ENCODE data around the gene SORL1.

SORL1 gene

DNA sequence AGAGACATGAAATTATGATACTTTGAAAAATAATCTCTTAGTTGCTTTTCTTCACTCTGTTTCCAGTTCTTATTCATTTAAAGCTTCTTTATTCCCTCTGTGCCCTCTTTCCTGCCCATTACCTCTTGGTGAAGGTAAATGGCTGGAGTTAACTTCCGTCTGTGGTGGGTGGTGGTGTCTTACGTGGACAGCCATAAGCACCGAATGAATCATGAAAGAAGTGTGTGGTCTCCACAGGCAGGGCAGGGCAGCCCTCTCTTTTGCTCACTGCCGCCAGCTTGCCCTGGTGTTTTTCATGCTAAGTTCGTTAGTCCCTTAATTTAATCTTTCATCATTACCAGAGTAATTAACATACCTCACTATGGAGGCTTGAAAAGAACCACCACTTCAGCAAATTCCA, 99.3 kb downstream of the SORL1 start:
- Histone ChIP-seq H3K4me1 (ENCODE audit: control insufficient read depth in 1 of 2, insufficient read depth in 2 of 2, low read length in 2 of 2) (no peaks in the 10 kb centered on the region), H3K36me3 (ENCODE audit: control insufficient read depth in 1 of 2, insufficient read depth in 2 of 2, low read length in 2 of 2) (peaks cover 0 to 4% of the 10 kb centered on the region in 2 donors), H3K27me3 (ENCODE audit: low read depth, low read length) (no peaks in the 10 kb centered on the region)

DNA sequence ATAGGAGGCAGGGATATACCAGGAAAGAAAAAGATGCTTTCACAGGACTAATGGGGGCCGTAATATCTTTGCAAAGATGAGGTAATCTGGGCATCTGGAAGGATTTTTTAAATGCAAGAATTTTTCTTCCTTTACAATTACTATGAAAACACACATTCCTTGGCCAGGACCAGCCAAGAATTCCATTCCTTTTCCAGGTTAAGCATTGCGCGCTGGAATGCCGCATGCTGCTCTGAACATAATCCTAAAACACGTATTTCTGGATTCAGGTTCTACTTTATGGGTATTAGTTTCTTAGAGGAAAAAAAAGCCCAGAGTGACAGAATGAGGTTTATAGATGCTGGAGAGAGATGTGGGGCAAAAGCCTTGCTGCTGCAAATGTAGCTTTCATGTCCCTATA, 100.0 kb downstream of the SORL1 start:
- no peak overlapping the region for H3K27ac ChIP-seq (ENCODE audit: low read length)
- peaks cover 0 to 4% of the 10 kb centered on the region in 2 donors for H3K36me3 ChIP-seq (ENCODE audit: control insufficient read depth in 1 of 2, insufficient read depth in 2 of 2, low read length in 2 of 2)
- H3K4me1 ChIP-seq (ENCODE audit: control insufficient read depth in 1 of 2, insufficient read depth in 2 of 2, low read length in 2 of 2), result no peaks in the 10 kb centered on the region
- H3K9me3 ChIP-seq (ENCODE audit: control insufficient read depth in 1 of 2, low read length in 2 of 2), result no peaks in the 10 kb centered on the region
- H3K27me3 ChIP-seq (ENCODE audit: low read depth, low read length), result no peaks in the 10 kb centered on the region
- no peak overlapping the region for H3K4me3 ChIP-seq (ENCODE audit: low read depth in 1 of 2, low read length in 2 of 2)

More for the DNA sequence above, 99.3 kb downstream of the SORL1 start:
- Histone ChIP-seq H3K4me3 (ENCODE audit: low read depth in 1 of 2, low read length in 2 of 2) (no peak overlapping the region), H3K9me3 (ENCODE audit: control insufficient read depth in 1 of 2, low read length in 2 of 2) (no peaks in the 10 kb centered on the region), H3K27ac (ENCODE audit: low read length) (no peak overlapping the region)

DNA sequence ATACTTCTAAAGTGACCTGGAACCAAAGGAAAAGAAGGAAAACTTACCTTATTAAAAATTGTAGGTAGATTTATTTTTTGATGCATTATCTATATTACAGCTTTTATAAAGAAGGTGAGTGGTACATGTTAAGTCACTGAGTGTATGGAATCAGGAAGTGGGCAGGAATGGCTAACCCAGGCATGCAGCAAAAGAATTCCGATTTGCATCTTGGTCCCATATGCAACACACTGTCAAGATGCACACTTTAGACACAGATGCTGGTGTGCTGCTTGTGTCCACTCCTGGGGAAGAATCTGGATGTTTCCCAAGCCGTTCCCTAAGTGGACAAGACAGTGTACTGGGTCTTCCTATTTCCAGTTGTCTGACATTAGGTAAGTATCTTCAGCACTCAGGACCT, 100.5 kb downstream of the SORL1 start:
- Histone ChIP-seq H3K9me3 (ENCODE audit: control insufficient read depth in 1 of 2, low read length in 2 of 2) (no peaks in the 10 kb centered on the region), H3K4me3 (ENCODE audit: low read depth in 1 of 2, low read length in 2 of 2) (no peak overlapping the region), H3K36me3 (ENCODE audit: control insufficient read depth in 1 of 2, insufficient read depth in 2 of 2, low read length in 2 of 2) (peaks cover 0 to 4% of the 10 kb centered on the region in 2 donors)

DNA sequence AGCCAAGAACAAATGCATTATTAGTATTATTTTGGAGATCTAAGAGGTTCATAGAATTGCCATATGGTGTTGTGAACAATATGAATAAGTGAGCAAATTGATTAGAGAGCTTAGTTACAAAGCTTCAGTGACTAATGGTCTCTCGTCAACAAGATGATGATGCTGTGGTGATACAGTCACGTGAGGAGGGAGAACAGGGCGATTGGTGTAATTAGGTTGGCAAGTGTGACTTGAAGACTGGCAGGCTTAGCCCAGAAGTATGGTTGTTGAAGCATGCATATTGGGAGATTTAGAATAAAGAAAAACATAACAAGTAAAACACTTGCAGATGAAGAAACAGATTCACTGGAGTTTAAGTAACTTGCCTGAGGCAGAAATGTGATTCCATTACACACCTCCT, 101.3 kb downstream of the SORL1 start:
- Histone ChIP-seq H3K9me3 (ENCODE audit: control insufficient read depth in 1 of 2, low read length in 2 of 2) (no peaks in the 10 kb centered on the region), H3K36me3 (ENCODE audit: control insufficient read depth in 1 of 2, insufficient read depth in 2 of 2, low read length in 2 of 2) (peaks cover 0 to 6% of the 10 kb centered on the region in 2 donors), H3K4me1 (ENCODE audit: control insufficient read depth in 1 of 2, insufficient read depth in 2 of 2, low read length in 2 of 2) (no peaks in the 10 kb centered on the region), H3K27ac (ENCODE audit: low read length) (no peak overlapping the region), H3K4me3 (ENCODE audit: low read depth in 1 of 2, low read length in 2 of 2) (no peak overlapping the region), H3K27me3 (ENCODE audit: low read depth, low read length) (no peaks in the 10 kb centered on the region)

More for the DNA sequence above, 100.5 kb downstream of the SORL1 start:
- no peaks in the 10 kb centered on the region for H3K27me3 ChIP-seq (ENCODE audit: low read depth, low read length)
- H3K4me1 ChIP-seq (ENCODE audit: control insufficient read depth in 1 of 2, insufficient read depth in 2 of 2, low read length in 2 of 2), result no peaks in the 10 kb centered on the region
- no peak overlapping the region for H3K27ac ChIP-seq (ENCODE audit: low read length)

DNA sequence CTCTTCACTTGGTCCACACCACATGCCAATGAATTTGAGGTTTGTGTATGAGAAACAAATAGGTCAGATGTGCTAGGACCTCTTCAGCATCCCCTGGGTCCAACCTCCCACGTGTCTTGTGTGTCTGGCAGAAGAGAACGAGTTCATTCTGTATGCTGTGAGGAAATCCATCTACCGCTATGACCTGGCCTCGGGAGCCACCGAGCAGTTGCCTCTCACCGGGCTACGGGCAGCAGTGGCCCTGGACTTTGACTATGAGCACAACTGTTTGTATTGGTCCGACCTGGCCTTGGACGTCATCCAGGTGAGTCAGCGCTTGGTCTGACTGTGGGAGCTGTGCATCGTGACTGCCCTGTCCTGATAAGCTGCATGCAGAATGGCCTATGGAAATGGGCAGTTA, 101.7 kb downstream of the SORL1 start:
- Histone ChIP-seq H3K4me3 (ENCODE audit: low read depth in 1 of 2, low read length in 2 of 2) (no peak overlapping the region), H3K27me3 (ENCODE audit: low read depth, low read length) (no peaks in the 10 kb centered on the region), H3K27ac (ENCODE audit: low read length) (no peak overlapping the region), H3K36me3 (ENCODE audit: control insufficient read depth in 1 of 2, insufficient read depth in 2 of 2, low read length in 2 of 2) (peaks cover 0 to 10% of the 10 kb centered on the region in 2 donors), H3K4me1 (ENCODE audit: control insufficient read depth in 1 of 2, insufficient read depth in 2 of 2, low read length in 2 of 2) (no peaks in the 10 kb centered on the region), H3K9me3 (ENCODE audit: control insufficient read depth in 1 of 2, low read length in 2 of 2) (no peaks in the 10 kb centered on the region)

DNA sequence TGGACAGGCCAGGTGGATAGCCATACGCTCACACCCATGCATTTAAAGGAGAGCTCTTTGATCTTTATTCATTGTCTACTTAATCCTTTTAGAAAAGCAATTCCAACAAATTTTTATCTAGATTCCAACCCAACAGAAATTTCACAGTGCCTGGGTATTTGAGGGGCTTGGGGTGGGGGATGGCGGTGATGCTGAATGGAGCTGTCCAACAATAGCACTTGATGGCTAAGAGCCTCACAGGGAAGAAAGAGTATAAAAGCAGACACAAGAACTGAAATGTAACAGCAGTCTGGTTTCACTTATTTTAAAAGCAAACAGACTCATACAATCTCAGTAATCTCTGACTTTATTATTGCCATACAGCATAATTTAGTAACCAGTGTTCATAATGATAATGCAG, 102.4 kb downstream of the SORL1 start:
- no peak overlapping the region for H3K27ac ChIP-seq (ENCODE audit: low read length)
- H3K36me3 ChIP-seq (ENCODE audit: control insufficient read depth in 1 of 2, insufficient read depth in 2 of 2, low read length in 2 of 2), result peaks cover 0 to 17% of the 10 kb centered on the region in 2 donors

DNA sequence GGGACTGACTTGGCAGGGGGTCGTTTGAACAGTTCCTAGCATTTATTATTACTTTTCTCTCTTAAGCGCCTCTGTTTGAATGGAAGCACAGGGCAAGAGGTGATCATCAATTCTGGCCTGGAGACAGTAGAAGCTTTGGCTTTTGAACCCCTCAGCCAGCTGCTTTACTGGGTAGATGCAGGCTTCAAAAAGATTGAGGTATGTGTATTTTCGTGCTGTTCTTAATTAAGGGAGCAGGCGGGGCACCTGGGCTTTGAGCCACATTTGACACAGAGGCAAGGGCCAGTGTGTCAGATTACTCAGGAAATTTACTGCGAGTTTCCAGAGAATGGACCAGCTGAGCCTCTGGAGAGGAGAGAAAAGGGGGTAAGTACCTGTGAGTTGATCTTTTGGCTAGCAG, 103.0 kb downstream of the SORL1 start:
- no peaks in the 10 kb centered on the region for H3K27me3 ChIP-seq (ENCODE audit: low read depth, low read length)
- no peak overlapping the region for H3K4me3 ChIP-seq (ENCODE audit: low read depth in 1 of 2, low read length in 2 of 2)
- no peaks in the 10 kb centered on the region for H3K9me3 ChIP-seq (ENCODE audit: control insufficient read depth in 1 of 2, low read length in 2 of 2)
- H3K4me1 ChIP-seq (ENCODE audit: control insufficient read depth in 1 of 2, insufficient read depth in 2 of 2, low read length in 2 of 2), result no peaks in the 10 kb centered on the region
- peaks cover 0 to 20% of the 10 kb centered on the region in 2 donors for H3K36me3 ChIP-seq (ENCODE audit: control insufficient read depth in 1 of 2, insufficient read depth in 2 of 2, low read length in 2 of 2)
- H3K27ac ChIP-seq (ENCODE audit: low read length), result no peak overlapping the region

More for the DNA sequence above, 102.4 kb downstream of the SORL1 start:
- no peaks in the 10 kb centered on the region for H3K27me3 ChIP-seq (ENCODE audit: low read depth, low read length)
- H3K4me1 ChIP-seq (ENCODE audit: control insufficient read depth in 1 of 2, insufficient read depth in 2 of 2, low read length in 2 of 2), result no peaks in the 10 kb centered on the region
- H3K9me3 ChIP-seq (ENCODE audit: control insufficient read depth in 1 of 2, low read length in 2 of 2), result no peaks in the 10 kb centered on the region
- no peak overlapping the region for H3K4me3 ChIP-seq (ENCODE audit: low read depth in 1 of 2, low read length in 2 of 2)

DNA sequence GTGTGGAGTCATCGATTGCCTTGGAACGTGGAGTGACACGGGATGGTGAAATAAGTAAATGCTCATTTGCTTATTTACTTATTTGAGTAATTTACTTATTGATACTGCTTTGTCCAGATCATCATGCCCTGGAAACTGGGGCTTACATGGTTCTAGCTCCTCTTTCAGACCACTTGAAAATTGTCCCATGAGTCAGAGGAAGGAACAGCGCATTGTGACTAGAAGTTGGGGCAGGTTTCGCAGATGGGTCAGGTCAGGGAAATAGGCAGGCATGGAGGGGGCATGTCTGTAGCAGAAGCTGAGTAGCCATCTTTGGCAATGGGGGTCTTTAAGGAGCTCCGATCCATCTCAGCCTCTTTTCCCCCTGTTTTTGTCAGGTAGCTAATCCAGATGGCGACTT, 104.8 kb downstream of the SORL1 start:
- no peak overlapping the region for H3K4me3 ChIP-seq (ENCODE audit: low read depth in 1 of 2, low read length in 2 of 2)
- H3K27ac ChIP-seq (ENCODE audit: low read length), result no peak overlapping the region
- no peaks in the 10 kb centered on the region for H3K4me1 ChIP-seq (ENCODE audit: control insufficient read depth in 1 of 2, insufficient read depth in 2 of 2, low read length in 2 of 2)
- no peaks in the 10 kb centered on the region for H3K27me3 ChIP-seq (ENCODE audit: low read depth, low read length)
- H3K36me3 ChIP-seq (ENCODE audit: control insufficient read depth in 1 of 2, insufficient read depth in 2 of 2, low read length in 2 of 2), result peaks cover 0 to 20% of the 10 kb centered on the region in 2 donors
- H3K9me3 ChIP-seq (ENCODE audit: control insufficient read depth in 1 of 2, low read length in 2 of 2), result no peaks in the 10 kb centered on the region

DNA sequence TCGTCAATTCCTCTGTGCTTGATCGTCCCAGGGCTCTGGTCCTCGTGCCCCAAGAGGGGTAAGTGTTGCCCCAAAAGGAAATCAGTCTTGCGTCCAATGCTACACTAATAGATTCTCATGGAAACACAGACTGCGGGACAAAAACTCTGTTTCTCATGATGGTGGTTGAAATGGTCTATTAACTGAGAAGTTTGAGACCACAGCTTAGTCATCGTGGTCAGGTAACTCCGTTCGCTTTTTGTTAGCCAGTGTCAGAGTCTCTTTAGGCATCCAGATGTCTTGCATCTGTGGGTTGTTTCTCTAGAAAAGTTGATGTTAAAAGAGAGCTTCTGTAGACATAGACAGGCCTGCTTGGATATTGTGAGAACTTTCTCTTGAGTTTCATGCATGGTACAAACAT, 105.2 kb downstream of the SORL1 start:
- Histone ChIP-seq H3K27me3 (ENCODE audit: low read depth, low read length) (no peaks in the 10 kb centered on the region), H3K4me3 (ENCODE audit: low read depth in 1 of 2, low read length in 2 of 2) (no peak overlapping the region), H3K36me3 (ENCODE audit: control insufficient read depth in 1 of 2, insufficient read depth in 2 of 2, low read length in 2 of 2) (peaks cover 0 to 20% of the 10 kb centered on the region in 2 donors), H3K9me3 (ENCODE audit: control insufficient read depth in 1 of 2, low read length in 2 of 2) (no peaks in the 10 kb centered on the region), H3K4me1 (ENCODE audit: control insufficient read depth in 1 of 2, insufficient read depth in 2 of 2, low read length in 2 of 2) (no peaks in the 10 kb centered on the region), H3K27ac (ENCODE audit: low read length) (no peak overlapping the region)

DNA sequence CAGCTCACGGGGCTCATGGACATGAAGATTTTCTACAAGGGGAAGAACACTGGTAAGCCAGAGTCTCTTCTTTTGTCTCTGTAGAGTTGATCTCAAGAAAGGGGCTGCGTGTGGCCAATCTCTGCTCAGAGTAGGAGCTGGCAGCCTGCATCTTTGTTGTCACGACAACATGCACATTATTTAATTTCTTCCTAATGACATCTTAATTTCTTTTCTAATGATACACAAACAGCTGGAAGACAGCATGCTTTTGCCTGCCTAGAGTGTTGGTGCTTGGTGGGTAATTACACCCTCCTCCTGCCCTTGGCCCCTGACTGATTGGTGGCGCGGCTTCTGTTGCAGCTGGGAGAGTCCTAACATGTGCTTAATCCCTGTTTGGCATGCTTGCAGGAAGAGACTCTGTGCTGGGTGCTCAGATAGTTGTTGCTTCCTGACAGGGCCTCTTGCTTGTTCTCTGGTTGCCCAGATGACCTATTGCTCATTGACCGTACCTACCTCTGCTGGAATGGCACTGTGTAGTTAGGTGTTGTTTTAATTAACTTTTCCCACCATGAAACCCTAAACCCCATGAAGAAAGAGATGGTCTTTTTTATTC, 107.6 kb downstream of the SORL1 start:
- H3K9me3 ChIP-seq (ENCODE audit: control insufficient read depth in 1 of 2, low read length in 2 of 2), result no peaks in the 10 kb centered on the region
- no peak overlapping the region for H3K4me3 ChIP-seq (ENCODE audit: low read depth in 1 of 2, low read length in 2 of 2)
- H3K27me3 ChIP-seq (ENCODE audit: low read depth, low read length), result no peaks in the 10 kb centered on the region
- no peak overlapping the region for H3K27ac ChIP-seq (ENCODE audit: low read length)
- no peaks in the 10 kb centered on the region for H3K4me1 ChIP-seq (ENCODE audit: control insufficient read depth in 1 of 2, insufficient read depth in 2 of 2, low read length in 2 of 2)
- H3K36me3 ChIP-seq (ENCODE audit: control insufficient read depth in 1 of 2, insufficient read depth in 2 of 2, low read length in 2 of 2), result peaks cover 0 to 16% of the 10 kb centered on the region in 2 donors

DNA sequence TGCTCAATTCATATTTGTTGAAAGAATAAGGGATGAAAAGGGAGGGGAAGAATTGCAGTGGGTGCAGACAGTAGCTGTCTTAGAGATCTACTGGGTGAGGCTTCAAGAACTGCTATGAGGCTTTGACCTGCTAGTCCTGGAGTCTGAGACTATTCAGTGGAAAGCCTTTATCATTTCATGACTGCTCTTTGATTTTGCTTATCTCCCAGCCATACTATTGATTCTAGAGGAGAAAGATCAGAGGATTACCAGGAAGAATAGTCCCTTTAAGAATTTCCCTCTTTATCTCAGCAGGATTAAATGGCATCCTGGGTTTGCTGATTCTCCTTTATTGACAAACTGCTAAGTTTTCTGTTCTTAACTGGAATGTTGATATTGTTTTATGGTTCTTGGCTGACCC, 108.1 kb downstream of the SORL1 start:
- Histone ChIP-seq H3K27me3 (ENCODE audit: low read depth, low read length) (no peaks in the 10 kb centered on the region), H3K4me3 (ENCODE audit: low read depth in 1 of 2, low read length in 2 of 2) (no peak overlapping the region), H3K27ac (ENCODE audit: low read length) (no peak overlapping the region), H3K4me1 (ENCODE audit: control insufficient read depth in 1 of 2, insufficient read depth in 2 of 2, low read length in 2 of 2) (no peaks in the 10 kb centered on the region), H3K9me3 (ENCODE audit: control insufficient read depth in 1 of 2, low read length in 2 of 2) (no peaks in the 10 kb centered on the region), H3K36me3 (ENCODE audit: control insufficient read depth in 1 of 2, insufficient read depth in 2 of 2, low read length in 2 of 2) (peaks cover 0 to 16% of the 10 kb centered on the region in 2 donors)

DNA sequence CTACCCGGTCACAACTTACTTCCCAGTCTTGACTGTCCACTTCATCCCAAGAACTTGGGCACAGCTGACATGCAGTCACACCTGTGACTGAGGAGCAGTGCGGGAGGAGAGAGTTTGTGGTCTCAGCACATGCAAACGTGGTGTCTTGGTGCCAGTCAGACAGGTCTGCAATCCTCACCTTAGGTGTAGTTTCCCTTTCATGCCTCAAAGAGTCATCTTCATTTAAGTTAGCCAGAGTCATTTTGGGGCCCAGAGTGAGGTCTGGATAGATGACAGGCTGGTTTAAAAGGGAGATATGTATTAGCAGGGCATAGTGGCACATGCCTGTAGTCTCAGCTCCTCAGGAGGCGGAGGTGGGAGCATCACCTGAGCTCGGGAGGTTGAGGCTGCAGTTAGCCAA, 109.1 kb downstream of the SORL1 start:
- Histone ChIP-seq H3K36me3 (ENCODE audit: control insufficient read depth in 1 of 2, insufficient read depth in 2 of 2, low read length in 2 of 2) (peaks cover 0 to 16% of the 10 kb centered on the region in 2 donors), H3K4me1 (ENCODE audit: control insufficient read depth in 1 of 2, insufficient read depth in 2 of 2, low read length in 2 of 2) (no peaks in the 10 kb centered on the region), H3K27ac (ENCODE audit: low read length) (no peak overlapping the region), H3K4me3 (ENCODE audit: low read depth in 1 of 2, low read length in 2 of 2) (no peak overlapping the region), H3K9me3 (ENCODE audit: control insufficient read depth in 1 of 2, low read length in 2 of 2) (no peaks in the 10 kb centered on the region), H3K27me3 (ENCODE audit: low read depth, low read length) (no peaks in the 10 kb centered on the region)
